GM21528 (cell line): ENCODE results near the gene GRIN2A.

Experiments
- ATAC-seq: cut with Tn5 transposase; IDR thresholded peaks from one replicate; pipeline ENCODE4 v1.9.1; 2021; ENCODE audit warnings: mild to moderate bottlenecking, moderate library complexity; ENCODE audit not compliant: unreplicated experiment, low FRiP score

Gene GRIN2A

GRCh38 chr16:10138881-10139280 lies 43.3 kb downstream of the GRIN2A start:
- ATAC-seq, result no peak

DNA sequence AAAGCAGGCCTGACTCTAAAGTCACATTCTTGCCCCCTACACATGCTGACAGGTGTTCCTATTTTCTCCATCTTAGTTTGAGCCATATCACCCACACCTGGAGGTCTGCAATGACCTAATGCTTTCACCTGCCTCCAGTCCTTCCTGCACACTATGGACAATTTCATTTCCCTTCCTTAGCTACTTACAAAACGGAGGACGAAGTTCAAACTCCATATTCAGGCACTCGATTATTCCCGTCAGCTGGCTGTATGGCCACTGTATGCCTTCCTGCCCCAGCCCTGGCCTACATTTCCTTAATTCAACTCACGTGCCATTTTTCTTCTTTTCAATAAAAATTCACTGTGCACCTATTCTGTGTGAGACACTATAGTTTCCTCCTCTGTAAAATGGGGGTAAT lies 44.9 kb downstream of the GRIN2A start:
- no peak for ATAC-seq

- no peak for ATAC-seq
Observed at GRCh38 chr16:10136916-10137315, 45.3 kb downstream of the GRIN2A start.

DNA sequence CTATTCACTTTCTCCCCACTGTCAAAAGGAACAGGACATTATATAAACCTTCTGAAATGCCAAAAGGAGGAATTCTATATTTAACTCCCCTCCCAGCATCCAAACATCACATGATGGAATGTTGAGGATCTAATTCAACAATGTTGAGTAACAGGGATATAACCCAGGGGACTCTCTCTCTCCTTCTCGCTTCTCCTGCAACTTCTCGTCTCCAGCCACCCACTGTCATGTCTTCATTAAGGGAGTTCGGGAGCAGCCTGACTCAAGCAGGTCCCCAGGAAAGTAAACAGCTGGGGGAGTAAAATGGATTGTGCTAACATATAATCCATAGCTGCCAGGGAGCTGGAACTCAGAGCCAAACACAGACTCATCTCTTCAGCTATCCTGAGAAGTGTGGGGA lies 51.7 kb downstream of the GRIN2A start:
- no peak for ATAC-seq

GRCh38 chr16:10128397-10129258 lies 53.6 kb downstream of the GRIN2A start:
- no peak for ATAC-seq

DNA sequence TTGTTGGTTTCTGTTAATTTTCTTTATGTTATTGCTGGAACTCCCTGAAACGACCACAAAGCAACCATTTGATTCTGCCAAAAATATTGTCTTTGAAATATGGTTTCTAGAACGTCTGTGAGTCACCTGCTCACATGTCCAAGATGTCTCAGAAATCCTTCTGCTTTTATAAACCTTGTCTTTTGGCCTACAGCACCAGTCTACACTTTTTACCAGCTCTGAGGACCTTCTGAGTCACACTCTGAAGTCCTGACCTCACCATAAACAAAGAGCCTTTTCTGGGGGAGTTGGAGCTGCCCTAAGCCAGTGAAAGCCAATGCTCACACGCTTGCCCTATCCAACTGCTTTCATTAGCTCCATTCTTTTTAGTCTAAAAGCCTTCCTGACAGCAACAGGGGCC lies 55.5 kb downstream of the GRIN2A start:
- ATAC-seq, result no peak

GRCh38 chr16:10123141-10123540 lies 59.1 kb downstream of the GRIN2A start:
- no peak for ATAC-seq

DNA sequence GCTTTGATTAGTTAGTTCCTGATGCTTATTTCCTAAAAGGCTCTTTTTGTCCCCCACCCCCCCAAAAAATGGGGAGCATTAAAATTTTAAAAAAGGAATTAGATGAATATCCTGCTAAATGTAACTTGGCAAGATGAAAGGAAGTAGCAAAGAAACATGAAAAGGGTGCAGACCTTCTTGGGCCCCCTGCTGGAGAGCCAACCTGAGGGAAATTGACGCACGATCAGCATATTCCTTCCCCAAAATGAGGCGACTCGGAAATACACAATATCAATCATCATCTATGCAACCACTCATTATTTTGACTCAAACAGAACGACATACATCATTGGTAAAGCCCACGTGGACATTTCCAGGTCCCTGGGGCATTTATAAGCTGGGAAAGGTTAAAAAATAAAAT lies 59.7 kb downstream of the GRIN2A start:
- no peak for ATAC-seq

DNA sequence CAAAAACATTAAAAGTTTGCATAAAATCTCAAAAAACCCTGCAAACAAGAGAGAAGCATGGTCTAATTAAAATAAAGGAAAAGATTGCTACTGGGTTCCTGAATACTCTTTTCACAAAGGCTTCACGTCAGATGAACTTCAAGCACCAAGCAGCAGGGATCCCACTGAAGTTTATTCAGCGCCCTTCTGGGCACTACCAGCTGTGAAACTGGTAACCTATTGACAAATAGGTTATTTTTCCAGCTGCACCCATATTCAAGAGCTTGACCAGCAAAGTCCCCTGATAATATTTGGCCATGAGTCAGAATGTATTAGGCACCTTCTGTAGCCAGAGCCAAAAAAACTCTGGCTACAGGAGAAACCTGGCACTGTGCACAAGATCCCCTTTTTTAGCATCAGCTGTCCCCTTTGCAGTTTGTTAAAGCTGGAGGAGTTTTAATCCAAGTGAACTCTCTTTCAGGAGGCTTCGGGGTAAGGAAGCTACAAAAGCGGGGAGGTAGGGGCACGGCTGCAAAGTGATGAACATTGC lies 60.3 kb downstream of the GRIN2A start:
- no peak for ATAC-seq

DNA sequence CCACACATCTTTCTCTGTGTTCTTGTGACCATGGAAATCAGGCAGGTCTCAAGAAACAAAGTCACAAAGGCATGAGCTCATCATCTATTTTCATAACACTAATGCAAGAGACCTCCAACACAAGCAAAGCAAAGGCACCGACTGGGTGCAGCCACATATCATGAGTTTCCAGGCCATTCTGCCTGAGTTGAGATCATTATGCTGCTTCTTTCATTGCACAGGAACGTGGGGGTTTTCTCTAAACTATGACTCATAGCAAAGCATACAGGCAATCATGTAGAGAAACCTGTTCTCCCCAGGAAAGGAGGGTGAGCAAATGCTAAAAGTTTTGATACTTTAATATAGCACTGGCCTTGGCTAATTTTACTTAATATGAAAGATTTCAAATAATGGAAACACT lies 60.7 kb downstream of the GRIN2A start:
- no peak for ATAC-seq

DNA sequence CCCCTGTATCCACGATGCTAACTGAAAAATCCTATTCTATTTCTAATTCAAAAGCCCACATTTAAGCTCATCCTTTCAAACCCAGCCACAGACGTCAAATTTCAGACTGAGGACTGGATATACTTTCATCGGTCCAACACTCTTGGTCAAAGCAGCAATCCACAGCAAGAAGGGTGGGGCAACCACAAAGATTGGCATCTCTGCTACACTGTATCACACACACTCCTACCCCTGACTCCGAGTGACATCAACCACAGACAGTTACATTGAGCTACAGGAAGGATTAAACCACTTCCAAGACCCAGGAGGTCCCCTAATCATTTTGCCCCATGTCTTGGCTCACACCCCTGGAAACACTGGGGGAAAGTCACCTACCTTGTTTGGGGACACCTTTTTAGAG lies 61.3 kb downstream of the GRIN2A start:
- no peak for ATAC-seq

DNA sequence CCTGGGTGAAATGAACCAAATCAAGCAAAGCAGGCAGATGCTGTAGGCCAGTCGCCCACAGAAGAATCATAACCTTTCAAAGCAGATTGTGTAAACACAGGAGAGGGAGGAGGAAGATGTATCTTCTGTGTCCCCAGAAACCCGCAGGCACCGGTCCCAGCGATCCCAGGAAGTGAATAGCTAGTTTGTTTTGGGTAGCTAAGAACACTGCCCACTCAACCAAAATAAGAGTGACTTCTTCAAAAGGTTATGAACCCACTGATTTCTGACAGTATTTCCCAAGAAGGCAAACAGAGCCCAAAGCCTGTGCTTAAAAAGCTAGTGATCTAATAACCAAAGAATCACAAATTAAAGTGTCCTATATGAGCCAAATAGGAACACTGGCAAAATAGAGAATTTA lies 67.8 kb downstream of the GRIN2A start:
- no peak for ATAC-seq

DNA sequence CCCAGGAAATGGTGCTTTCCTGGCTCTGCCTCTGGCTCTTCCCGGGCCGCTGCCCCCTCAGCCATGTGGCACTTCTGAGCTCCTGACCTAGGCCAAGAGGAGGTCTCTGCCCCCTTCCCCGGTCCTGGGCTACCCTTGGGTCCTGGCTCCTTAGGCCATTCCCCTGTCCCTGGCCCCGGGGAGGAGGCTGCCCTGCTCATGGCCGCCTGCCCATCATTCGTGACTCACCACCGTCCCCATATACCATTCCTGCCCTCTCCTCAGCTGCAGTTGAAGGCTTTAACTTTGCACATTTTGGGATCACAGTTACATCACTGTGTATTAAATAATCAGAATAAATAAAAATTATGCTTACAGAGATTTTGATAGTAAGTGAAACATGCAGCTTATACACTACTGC lies 69.0 kb downstream of the GRIN2A start:
- ATAC-seq, result no peak

DNA sequence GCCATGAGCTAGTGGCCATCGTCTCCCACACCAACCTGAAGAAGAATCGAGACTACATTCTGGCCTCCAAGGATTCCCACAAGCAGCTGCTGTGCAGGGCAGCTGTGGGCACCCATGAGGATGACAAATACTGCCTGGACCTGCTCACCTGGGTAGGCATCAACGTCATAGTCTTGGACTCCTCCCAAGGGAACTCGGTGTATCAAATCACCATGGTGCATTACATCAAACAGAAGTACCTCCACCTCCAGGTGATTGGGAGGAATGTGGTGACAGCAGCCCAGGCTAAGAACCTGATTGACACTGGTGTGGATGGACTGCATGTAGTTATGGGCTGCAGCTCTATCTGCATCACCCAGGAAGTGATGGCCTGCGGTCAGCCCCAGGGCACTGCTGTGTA lies 70.2 kb downstream of the GRIN2A start:
- no peak for ATAC-seq

DNA sequence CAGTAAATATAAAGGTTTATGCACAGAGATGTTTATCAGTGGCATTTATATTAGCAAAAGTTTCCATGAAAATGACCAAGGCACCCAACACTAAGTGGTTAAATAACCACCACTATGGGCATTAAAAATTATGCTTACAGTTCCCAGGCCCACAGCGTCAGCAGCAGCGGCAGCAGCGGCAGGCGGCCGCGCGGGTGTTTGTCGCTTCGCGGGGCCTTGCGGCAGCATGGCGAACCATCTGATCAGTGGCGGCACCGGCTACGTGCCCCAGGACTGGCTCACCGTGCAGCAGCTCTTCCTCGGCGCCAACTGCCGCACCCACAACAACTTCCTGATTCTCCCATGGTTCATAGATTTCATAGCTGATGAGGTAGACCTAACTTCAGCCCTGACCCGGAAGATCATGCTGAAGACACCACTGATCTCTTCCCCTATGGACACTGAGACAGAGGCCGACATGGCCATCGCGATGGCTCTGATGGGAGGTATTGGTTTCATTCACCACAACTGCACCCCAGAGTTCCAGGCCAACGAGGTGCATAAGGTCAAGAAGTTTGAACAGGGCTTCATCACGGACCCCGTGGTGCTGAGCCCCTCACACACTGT lies 71.0 kb downstream of the GRIN2A start:
- ATAC-seq, result no peak

- no peak for ATAC-seq
Observed at GRCh38 chr16:10110552-10110951, 71.7 kb downstream of the GRIN2A start.

DNA sequence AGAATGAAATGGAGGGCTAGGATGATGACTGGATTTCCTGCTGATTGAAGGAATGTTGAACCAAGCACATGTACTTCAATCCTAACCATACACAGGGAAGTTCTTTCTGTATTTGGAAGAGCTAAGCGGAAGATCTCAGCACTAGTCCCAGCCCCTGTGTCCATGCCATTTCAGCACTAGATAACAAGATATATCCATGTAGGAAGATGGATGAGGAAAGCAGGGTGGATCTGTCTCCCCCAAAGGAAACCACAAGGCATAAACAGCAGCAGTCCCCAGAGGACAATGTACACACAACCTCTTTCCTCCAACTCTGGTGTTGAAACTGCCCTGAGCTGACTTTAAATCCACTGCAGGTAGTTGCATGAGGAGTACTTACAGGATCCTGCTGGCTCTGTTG lies 75.1 kb downstream of the GRIN2A start:
- no peak for ATAC-seq

DNA sequence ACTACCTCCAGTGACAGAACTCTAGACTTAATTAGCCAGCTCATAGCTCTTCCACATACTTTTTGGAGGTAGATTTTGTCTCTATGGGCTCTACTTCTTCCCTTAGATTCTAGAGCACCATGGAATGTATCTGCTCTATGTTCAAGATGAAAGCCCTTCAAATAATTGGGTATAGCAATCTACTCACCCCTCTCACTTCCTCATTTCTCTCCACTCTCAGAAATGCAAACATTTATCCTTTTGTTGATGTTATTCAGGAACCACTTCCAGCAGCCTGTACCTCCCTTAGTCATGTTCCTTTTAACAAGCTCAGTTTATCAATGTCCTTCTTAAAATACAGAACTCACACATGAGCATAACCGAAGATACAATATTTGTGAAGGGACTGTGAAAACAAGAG lies 78.5 kb downstream of the GRIN2A start:
- ATAC-seq, result no peak

- ATAC-seq, result no peak
Observed at GRCh38 chr16:10103118-10103517, 79.1 kb downstream of the GRIN2A start.

- no peak for ATAC-seq
Observed at GRCh38 chr16:10100829-10101228, 81.4 kb downstream of the GRIN2A start.

GRCh38 chr16:10098991-10099390 lies 83.2 kb downstream of the GRIN2A start:
- ATAC-seq, result no peak

- ATAC-seq, result no peak
Observed at GRCh38 chr16:10097271-10097670, 85.0 kb downstream of the GRIN2A start.
